Esophagus muscularis mucosa (tissue), 4 donors: ENCODE data around the gene ARL8B. TPM values are rescaled to one million over a fixed set of nuclear protein-coding genes. Genes with fewer than 3 reads are reported as not detected.

Source experiments
- DNase-seq: peaks from one replicate; pipeline ENCODE4 v3.0.0-alpha.2; 2017; ENCODE audit errors: extremely low spot score
- H3K27ac ChIP-seq, 4 donors: fragments of 200-600 bp; sonication (generic); replicated peaks in 1 of 4; 1 replicate in 3 of 4; 2 replicates in 1 of 4; pipeline ENCODE4 v1.5.1; 2016 to 2019; ENCODE audit warnings: mild to moderate bottlenecking in 1 of 4
- H3K27me3 ChIP-seq, 4 donors: fragments of 200-600 bp; sonication (generic); one replicate each; pipeline versions ENCODE4 v1.5.1 to v1.6.0; 2016 to 2019
- H3K36me3 ChIP-seq, 4 donors: fragments of 200-600 bp; sonication (generic); one replicate each; pipeline ENCODE4 v1.5.1; 2016 to 2019
- H3K4me1 ChIP-seq, 4 donors: fragments of 200-600 bp; sonication (generic); one replicate each; pipeline ENCODE4 v1.5.1; 2016 to 2019
- H3K4me3 ChIP-seq, 4 donors: fragments of 200-600 bp; sonication (generic); 1 replicate in 2 of 4; 2 replicates in 2 of 4; pipeline ENCODE4 v1.5.1; 2016 to 2019; ENCODE audit warnings: mild to moderate bottlenecking in 4 of 4, moderate library complexity in 1 of 4
- H3K9me3 ChIP-seq, 4 donors: fragments of 200-600 bp; sonication (generic); 1 replicate in 3 of 4; 2 replicates in 1 of 4; pipeline ENCODE4 v1.5.1; 2016 to 2019
- EP300 ChIP-seq: sonication (generic); formaldehyde crosslinking; IDR thresholded peaks from one replicate; pipeline ENCODE4 v1.6.1; 2017; ENCODE audit warnings: antibody characterized with exemption
- POLR2A ChIP-seq: fragments of 450-650 bp; IDR thresholded peaks from one replicate; pipeline ENCODE4 v1.6.1; 2017; ENCODE audit warnings: antibody characterized with exemption, moderate library complexity, mild to moderate bottlenecking, low read depth
- POLR2AphosphoS5 ChIP-seq, 2 donors: sonication (generic); formaldehyde crosslinking; IDR thresholded peaks; one replicate each; pipeline ENCODE4 v1.6.1; 2017; ENCODE audit warnings: antibody characterized with exemption in 2 of 2
- WGBS: methylation state at CpG from one replicate; pipeline ENCODE4 v1.1.5; 2018; 5-methylcytosine and 5-hydroxymethylcytosine counted together
- intact Hi-C: fragments of 100-400 bp; cut with DNase I; formaldehyde crosslinking; loops from one replicate; pipeline ENCODE4 v1.15.1; 2023
- total RNA-seq, 4 donors: library from RNA; depleted of rRNA; stranded (reverse); fragments of >200 nt; gene quantifications; one replicate each; pipeline versions ENCODE4 v1.1.0 to v1.2.1, GENCODE V29; 2016
- TF ChIP-seq, protein P1 (sequence below), 3 experiments: fragments of 200-600 bp in 2 of 3; fragments of 450-650 bp in 1 of 3; sonication (generic) in 2 of 3; IDR thresholded peaks; one replicate each; pipeline ENCODE4 v1.5.1; 2017 to 2019; ENCODE audit warnings: antibody characterized with exemption in 3 of 3, mild to moderate bottlenecking in 2 of 3, moderate library complexity in 1 of 3

ARL8B gene
- total RNA-seq, 4 donors from 2014 or later = 40.6 to 47.1 (median 43.8) TPM

DNA sequence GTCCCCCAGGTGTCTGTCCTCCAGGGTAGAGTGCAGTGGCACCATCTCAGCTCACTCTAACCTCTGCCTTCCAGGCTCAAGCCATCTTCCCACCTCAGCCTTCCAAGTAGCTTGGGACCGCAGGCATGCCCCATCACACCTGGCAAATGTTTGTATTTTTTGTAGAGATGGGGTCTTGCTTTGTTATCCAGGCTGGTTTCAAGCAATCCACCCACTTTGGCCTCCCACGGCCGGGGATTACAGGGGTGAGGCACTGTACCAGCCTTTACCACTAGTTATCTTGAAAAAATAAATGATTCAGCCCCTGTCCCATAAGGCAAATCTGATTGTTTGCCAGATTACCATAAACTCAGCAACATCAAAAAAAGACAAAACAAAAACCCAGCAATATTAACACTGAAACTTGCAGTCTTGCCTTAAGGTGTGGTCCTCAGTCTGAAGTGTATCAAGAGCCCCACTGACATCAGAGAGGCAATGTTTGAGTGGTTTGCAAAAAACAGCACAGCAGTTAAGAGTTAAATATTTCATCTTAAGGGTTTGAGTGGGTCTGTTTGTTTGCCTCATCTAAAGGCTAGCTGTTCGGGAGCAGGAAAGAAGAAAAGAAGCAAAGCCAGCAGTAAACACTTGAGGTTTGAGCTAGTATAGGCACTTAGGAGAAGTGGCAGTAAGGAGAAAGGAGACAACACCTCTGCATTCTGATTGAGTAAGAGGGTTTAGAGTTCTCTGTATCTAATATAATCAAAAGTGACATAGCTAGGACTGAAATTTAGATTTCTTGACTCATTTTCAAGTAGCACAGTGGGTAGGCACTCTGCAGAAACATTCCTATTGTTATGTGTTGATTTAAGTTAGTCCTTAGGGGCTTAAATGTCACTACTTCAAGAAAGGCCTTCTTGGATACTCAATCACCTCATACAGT is 39.1 kb downstream of the ARL8B start:
- Histone ChIP-seq H3K36me3 (no peaks in the 10 kb centered on the region), H3K4me1 (peaks cover 29 to 61% (median 45%) of the 10 kb centered on the region in 4 donors), H3K27me3 (no peaks in the 10 kb centered on the region), H3K27ac (no peak overlapping the region), H3K4me3 (no peak overlapping the region), H3K9me3 (no peaks in the 10 kb centered on the region)
- TF ChIP-seq POLR2AphosphoS5 (IDR thresholded peaks at IDR 0.05) (no peak), POLR2A (no peak), EP300 (no peak)
- TF ChIP-seq, protein P1, sequence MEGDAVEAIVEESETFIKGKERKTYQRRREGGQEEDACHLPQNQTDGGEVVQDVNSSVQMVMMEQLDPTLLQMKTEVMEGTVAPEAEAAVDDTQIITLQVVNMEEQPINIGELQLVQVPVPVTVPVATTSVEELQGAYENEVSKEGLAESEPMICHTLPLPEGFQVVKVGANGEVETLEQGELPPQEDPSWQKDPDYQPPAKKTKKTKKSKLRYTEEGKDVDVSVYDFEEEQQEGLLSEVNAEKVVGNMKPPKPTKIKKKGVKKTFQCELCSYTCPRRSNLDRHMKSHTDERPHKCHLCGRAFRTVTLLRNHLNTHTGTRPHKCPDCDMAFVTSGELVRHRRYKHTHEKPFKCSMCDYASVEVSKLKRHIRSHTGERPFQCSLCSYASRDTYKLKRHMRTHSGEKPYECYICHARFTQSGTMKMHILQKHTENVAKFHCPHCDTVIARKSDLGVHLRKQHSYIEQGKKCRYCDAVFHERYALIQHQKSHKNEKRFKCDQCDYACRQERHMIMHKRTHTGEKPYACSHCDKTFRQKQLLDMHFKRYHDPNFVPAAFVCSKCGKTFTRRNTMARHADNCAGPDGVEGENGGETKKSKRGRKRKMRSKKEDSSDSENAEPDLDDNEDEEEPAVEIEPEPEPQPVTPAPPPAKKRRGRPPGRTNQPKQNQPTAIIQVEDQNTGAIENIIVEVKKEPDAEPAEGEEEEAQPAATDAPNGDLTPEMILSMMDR (IDR thresholded peaks at IDR 0.05) = no peak
- WGBS = 77% methylated on average over 4 of the region's 4 CpGs
- intact Hi-C loops = no loop called here
- DNase-seq = no peak

DNA sequence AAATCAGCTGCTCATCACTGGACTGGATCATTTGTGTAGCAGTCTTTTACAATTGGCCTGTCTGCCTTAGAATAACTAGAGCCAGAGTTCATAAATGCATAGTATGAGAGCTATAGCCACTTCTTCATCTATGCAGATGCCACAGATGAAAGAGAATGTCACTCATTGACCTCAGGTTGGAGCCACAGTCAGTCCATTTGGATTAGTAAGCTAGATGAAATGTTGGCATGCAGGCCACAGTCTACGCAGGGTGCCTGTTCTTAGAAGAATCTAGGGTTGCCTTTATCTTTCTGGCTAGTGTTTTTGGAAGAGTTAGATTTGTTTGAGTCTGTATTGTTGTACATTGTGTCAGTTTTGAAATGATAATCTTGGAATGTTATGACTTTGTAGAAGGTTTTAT is 40.0 kb downstream of the ARL8B start:
- Histone ChIP-seq H3K27ac (no peak overlapping the region), H3K27me3 (no peaks in the 10 kb centered on the region), H3K9me3 (no peaks in the 10 kb centered on the region), H3K4me1 (peaks cover 33 to 55% (median 44%) of the 10 kb centered on the region in 4 donors), H3K4me3 (no peak overlapping the region), H3K36me3 (no peaks in the 10 kb centered on the region)
- intact Hi-C loops = no loop called here
- WGBS = 65% methylated on average over 1 of the region's 1 CpG
- TF ChIP-seq EP300 (no peak), POLR2A (no peak), POLR2AphosphoS5 (IDR thresholded peaks at IDR 0.05) (no peak)
- TF ChIP-seq, protein P1 (IDR thresholded peaks at IDR 0.05) = no peak
- no peak for DNase-seq

DNA sequence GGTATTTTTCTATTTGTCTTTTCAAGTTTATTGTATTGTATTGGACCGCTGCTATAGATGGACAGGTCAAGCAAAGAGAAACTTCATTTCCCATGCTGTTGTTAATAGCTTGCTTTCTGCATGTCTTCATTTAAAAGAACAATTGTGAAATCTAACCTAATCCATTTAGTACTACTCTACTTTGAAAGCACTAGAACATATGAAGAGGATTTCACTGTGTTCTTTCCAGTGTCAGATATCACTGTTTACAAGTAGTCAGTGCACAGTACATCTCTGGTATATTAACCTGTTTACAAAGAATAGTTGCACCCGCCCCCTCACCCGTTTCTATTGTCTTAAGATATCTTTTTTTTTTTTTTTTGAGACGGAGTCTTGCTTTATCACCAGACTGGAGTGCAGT is 43.6 kb downstream of the ARL8B start:
- H3K27me3 ChIP-seq = no peaks in the 10 kb centered on the region
- H3K27ac ChIP-seq = no peak overlapping the region
- H3K4me3 ChIP-seq = no peak overlapping the region
- peaks cover 0 to 2% (median under 1%) of the 10 kb centered on the region in 4 donors for H3K36me3 ChIP-seq
- 92% methylated on average over 4 of the region's 4 CpGs for WGBS
- TF ChIP-seq POLR2AphosphoS5 (IDR thresholded peaks at IDR 0.05) (no peak), POLR2A (no peak), EP300 (no peak)
- TF ChIP-seq, protein P1 (IDR thresholded peaks at IDR 0.05) = no peak
- H3K4me1 ChIP-seq = peaks cover 26 to 56% (median 30%) of the 10 kb centered on the region in 4 donors
- H3K9me3 ChIP-seq = no peaks in the 10 kb centered on the region
- intact Hi-C loops = no loop called here
- DNase-seq = no peak

DNA sequence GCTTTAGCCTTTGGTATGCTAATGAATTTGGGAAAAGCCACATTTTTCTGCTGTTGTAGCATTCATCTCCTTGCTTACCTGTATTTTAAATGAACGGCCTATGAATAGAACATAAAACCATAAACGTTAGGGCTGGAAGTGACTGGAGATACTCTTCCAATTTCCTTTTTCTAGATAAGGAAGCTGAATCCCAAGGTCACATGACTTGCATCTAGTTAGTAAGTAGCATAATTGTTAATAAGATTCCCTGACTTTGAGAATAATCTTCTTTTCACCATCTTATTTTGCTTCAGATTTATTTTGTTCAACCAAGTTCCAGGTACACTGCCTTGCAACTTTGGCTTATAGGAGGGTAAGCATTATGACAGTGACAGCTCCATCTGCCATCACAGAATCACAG is 44.8 kb downstream of the ARL8B start:
- WGBS = 76% methylated on average over 2 of the region's 2 CpGs
- intact Hi-C loops = no loop called here
- no peak for TF ChIP-seq EP300
- no peak for TF ChIP-seq POLR2AphosphoS5 (IDR thresholded peaks at IDR 0.05)
- TF ChIP-seq, protein P1 (IDR thresholded peaks at IDR 0.05) = no peak
- TF ChIP-seq POLR2A = no peak

More for the DNA sequence above, 44.8 kb downstream of the ARL8B start:
- no peaks in the 10 kb centered on the region for H3K9me3 ChIP-seq
- H3K4me1 ChIP-seq = peaks cover 14 to 45% (median 19%) of the 10 kb centered on the region in 4 donors
- H3K4me3 ChIP-seq = no peak overlapping the region
- peaks cover 3 to 14% (median 9%) of the 10 kb centered on the region in 4 donors for H3K36me3 ChIP-seq
- no peaks in the 10 kb centered on the region for H3K27me3 ChIP-seq
- H3K27ac ChIP-seq = no peak overlapping the region
- DNase-seq = no peak
